Measurements from ENCODE around the gene MAP3K15. TPM values are rescaled to one million over a fixed set of nuclear protein-coding genes. Genes with fewer than 3 reads are reported as not detected.

MAP3K15 gene
- total RNA-seq, 1 donor from 2014 or later: 1.1 TPM

DNA sequence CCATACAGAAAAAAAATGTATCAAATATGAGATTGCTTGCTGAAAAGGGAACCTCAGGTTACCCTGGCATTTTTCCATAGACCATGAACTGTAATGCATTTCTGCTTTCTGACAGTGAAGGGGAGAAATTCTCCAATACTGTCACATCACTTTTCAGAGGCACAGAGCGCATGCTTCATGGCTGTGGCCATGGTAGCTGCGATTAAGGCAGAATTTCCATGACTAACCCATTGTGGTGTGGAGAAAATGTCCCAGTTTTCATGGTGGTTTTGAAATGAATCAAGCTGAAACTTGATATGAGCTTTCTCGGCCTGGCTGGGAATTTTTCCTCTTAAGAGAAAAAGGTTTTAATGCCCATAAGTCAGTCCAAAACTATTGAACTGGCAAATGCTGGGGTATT is 39.5 kb upstream of the MAP3K15 start:
- Histone ChIP-seq H3K9ac (no peak overlapping the region), H3K9me3 (ENCODE audit: low read depth) (no peaks in the 10 kb centered on the region), H3K27me3 (no peaks in the 10 kb centered on the region), H3K4me1 (no peaks in the 10 kb centered on the region), H3K4me2 (no peak overlapping the region), H3K27ac (no peak overlapping the region), H3F3A (ENCODE audit: low read depth) (no peaks in the 10 kb centered on the region), H3K36me3 (no peaks in the 10 kb centered on the region), H3K4me3 (no peak overlapping the region), H2AFZ (replicated peaks) (no peak overlapping the region), H3K79me2 (ENCODE audit: low read depth) (no peaks in the 10 kb centered on the region), H4K20me1 (ENCODE audit: low read depth) (no peaks in the 10 kb centered on the region)
- Mint-ChIP-seq H3K27ac (no peak overlapping the region), H3K4me3 (no peak overlapping the region), H3K4me1 (no peaks in the 10 kb centered on the region), H3K36me3 (no peaks in the 10 kb centered on the region), H3K27me3 (ENCODE audit: insufficient read depth, low read depth) (no peaks in the 10 kb centered on the region), H3K9me3 (no peaks in the 10 kb centered on the region)
- TF ChIP-seq, protein P1, sequence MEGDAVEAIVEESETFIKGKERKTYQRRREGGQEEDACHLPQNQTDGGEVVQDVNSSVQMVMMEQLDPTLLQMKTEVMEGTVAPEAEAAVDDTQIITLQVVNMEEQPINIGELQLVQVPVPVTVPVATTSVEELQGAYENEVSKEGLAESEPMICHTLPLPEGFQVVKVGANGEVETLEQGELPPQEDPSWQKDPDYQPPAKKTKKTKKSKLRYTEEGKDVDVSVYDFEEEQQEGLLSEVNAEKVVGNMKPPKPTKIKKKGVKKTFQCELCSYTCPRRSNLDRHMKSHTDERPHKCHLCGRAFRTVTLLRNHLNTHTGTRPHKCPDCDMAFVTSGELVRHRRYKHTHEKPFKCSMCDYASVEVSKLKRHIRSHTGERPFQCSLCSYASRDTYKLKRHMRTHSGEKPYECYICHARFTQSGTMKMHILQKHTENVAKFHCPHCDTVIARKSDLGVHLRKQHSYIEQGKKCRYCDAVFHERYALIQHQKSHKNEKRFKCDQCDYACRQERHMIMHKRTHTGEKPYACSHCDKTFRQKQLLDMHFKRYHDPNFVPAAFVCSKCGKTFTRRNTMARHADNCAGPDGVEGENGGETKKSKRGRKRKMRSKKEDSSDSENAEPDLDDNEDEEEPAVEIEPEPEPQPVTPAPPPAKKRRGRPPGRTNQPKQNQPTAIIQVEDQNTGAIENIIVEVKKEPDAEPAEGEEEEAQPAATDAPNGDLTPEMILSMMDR (IDR thresholded peaks at IDR 0.05): no peak
- TF ChIP-seq EZH2phosphoT487 (IDR thresholded peaks at IDR 0.05) (no peak), EZH2 (IDR thresholded peaks at IDR 0.05) (no peak)
- DNase-seq (ENCODE audit: low spot score): no peak

DNA sequence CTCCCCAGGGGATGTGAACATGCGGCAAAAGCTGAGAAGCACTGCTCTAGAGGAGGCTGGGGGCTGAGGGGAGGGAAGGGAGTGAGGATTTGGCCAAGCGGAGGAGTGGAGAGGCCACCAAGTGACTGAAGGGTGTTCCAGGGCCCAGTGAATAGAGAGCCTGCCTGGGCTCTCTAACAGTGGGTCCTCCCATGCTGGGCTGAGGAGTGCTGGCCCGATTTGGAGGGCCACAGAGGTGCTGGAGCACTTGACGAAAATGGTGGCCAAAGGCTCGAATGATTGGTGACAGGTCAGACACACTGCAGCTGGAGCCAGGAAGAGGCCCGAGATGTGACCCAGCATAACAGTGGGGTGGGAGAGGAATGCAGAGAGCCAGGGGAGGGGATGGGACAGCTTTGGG is 37.5 kb upstream of the MAP3K15 start:
- Mint-ChIP-seq H3K9me3 (no peaks in the 10 kb centered on the region), H3K4me3 (no peak overlapping the region), H3K4me1 (no peaks in the 10 kb centered on the region), H3K27ac (no peak overlapping the region), H3K27me3 (ENCODE audit: insufficient read depth, low read depth) (no peaks in the 10 kb centered on the region), H3K36me3 (no peaks in the 10 kb centered on the region)
- H2AFZ ChIP-seq (replicated peaks): no peak overlapping the region
- no peaks in the 10 kb centered on the region for H3K9me3 ChIP-seq (ENCODE audit: low read depth)
- H3K79me2 ChIP-seq (ENCODE audit: low read depth): no peaks in the 10 kb centered on the region
- H3K27ac ChIP-seq: no peak overlapping the region
- TF ChIP-seq, protein P1 (IDR thresholded peaks at IDR 0.05): no peak
- no peak for TF ChIP-seq EZH2 (IDR thresholded peaks at IDR 0.05)
- TF ChIP-seq EZH2phosphoT487 (IDR thresholded peaks at IDR 0.05): no peak
- H3F3A ChIP-seq (ENCODE audit: low read depth): no peaks in the 10 kb centered on the region
- DNase-seq (ENCODE audit: low spot score): no peak
- H3K4me3 ChIP-seq: no peak overlapping the region
- no peak overlapping the region for H3K4me2 ChIP-seq
- no peak overlapping the region for H3K9ac ChIP-seq
- H4K20me1 ChIP-seq (ENCODE audit: low read depth): no peaks in the 10 kb centered on the region
- no peaks in the 10 kb centered on the region for H3K4me1 ChIP-seq
- no peaks in the 10 kb centered on the region for H3K27me3 ChIP-seq
- no peaks in the 10 kb centered on the region for H3K36me3 ChIP-seq

DNA sequence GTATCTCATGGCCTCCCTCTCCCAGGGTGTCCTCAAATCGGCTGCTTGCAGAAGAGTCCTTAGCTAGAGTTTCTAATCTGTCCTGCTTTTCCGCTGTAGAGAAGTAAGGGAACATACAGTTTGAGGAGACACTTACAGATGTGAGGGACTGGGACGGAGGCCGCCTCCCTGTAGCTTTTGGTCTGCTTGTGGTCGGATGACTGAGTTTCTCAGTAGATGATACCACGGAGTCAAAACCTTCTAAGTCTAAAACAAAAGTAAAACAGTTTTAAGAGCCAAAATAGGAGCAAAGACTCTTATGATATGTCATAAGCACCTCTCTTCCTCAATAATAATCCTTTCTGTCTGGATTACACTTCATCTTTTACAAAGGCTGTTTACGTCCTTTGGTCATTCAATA is 34.5 kb upstream of the MAP3K15 start:
- no peaks in the 10 kb centered on the region for H3K4me1 ChIP-seq
- no peaks in the 10 kb centered on the region for H3F3A ChIP-seq (ENCODE audit: low read depth)
- H3K36me3 ChIP-seq: no peaks in the 10 kb centered on the region
- H3K27ac ChIP-seq: no peak overlapping the region
- Mint-ChIP-seq H3K4me3 (no peak overlapping the region), H3K27ac (no peak overlapping the region), H3K9me3 (no peaks in the 10 kb centered on the region), H3K36me3 (no peaks in the 10 kb centered on the region), H3K27me3 (ENCODE audit: insufficient read depth, low read depth) (no peaks in the 10 kb centered on the region), H3K4me1 (no peaks in the 10 kb centered on the region)
- no peaks in the 10 kb centered on the region for H3K27me3 ChIP-seq
- no peak overlapping the region for H3K9ac ChIP-seq
- H3K9me3 ChIP-seq (ENCODE audit: low read depth): no peaks in the 10 kb centered on the region
- no peak overlapping the region for H3K4me3 ChIP-seq
- no peaks in the 10 kb centered on the region for H3K79me2 ChIP-seq (ENCODE audit: low read depth)
- no peaks in the 10 kb centered on the region for H4K20me1 ChIP-seq (ENCODE audit: low read depth)
- no peak for DNase-seq (ENCODE audit: low spot score)
- H2AFZ ChIP-seq (replicated peaks): no peak overlapping the region
- no peak for TF ChIP-seq EZH2 (IDR thresholded peaks at IDR 0.05)
- no peak for TF ChIP-seq EZH2phosphoT487 (IDR thresholded peaks at IDR 0.05)
- TF ChIP-seq, protein P1 (IDR thresholded peaks at IDR 0.05): no peak
- H3K4me2 ChIP-seq: no peak overlapping the region
